HepG2 (cell line): Measurements from ENCODE around the gene NGEF. TPM values are rescaled to one million over a fixed set of nuclear protein-coding genes. Genes with fewer than 3 reads are reported as not detected.

ENCODE experiments used
- ARNT ChIP-seq: fragments of 450-650 bp; IDR thresholded peaks from 2 replicates; pipeline ENCODE4 v1.6.1; 2017
- CEBPB ChIP-seq: IDR thresholded peaks from 2 replicates; pipeline ENCODE4 v1.6.1; 2011; ENCODE audit warnings: low read depth, low read length, improper control_type of control experiment, borderline replicate concordance
- CHD4 ChIP-seq: fragments of 200-600 bp; sonication (generic); IDR thresholded peaks from 2 replicates; pipeline ENCODE4 v1.7.0; 2017; ENCODE audit warnings: mild to moderate bottlenecking, low read length, borderline replicate concordance
- POLR2AphosphoS5 ChIP-seq: IDR thresholded peaks from 2 replicates; pipeline ENCODE4 v1.6.1; 2012; ENCODE audit warnings: low read depth, low read length
- PRDM15 ChIP-seq: sonication (generic); formaldehyde crosslinking; IDR thresholded peaks from 2 replicates; pipeline ENCODE4 v1.4.0; 2020; ENCODE audit warnings: missing genetic modification reagents
- RCOR2 ChIP-seq: IDR thresholded peaks from 2 replicates; pipeline ENCODE4 v1.6.1; 2016; ENCODE audit warnings: missing biosample characterization, missing genetic modification reagents
- SOX6 ChIP-seq, 2 experiments: fragments of 450-650 bp in 1 of 2; sonication (generic) in 1 of 2; formaldehyde crosslinking in 1 of 2; IDR thresholded peaks; 2 replicates each; pipeline versions ENCODE4 v1.4.0 to v1.6.1; 2017 to 2020; ENCODE audit warnings: antibody characterized with exemption in 1 of 2, mild to moderate bottlenecking in 1 of 2, missing genetic modification reagents in 1 of 2
- THAP8 ChIP-seq: sonication (generic); formaldehyde crosslinking; IDR thresholded peaks from 2 replicates; pipeline ENCODE4 v1.5.1; 2020; ENCODE audit warnings: missing genetic modification reagents, mild to moderate bottlenecking, borderline replicate concordance
- ZNF879 ChIP-seq: sonication (generic); formaldehyde crosslinking; IDR thresholded peaks from 2 replicates; pipeline ENCODE4 v1.8.1; 2023; ENCODE audit warnings: missing genetic modification reagents
- ZNF891 ChIP-seq: sonication (generic); formaldehyde crosslinking; IDR thresholded peaks from 2 replicates; pipeline ENCODE4 v1.5.0; 2020; ENCODE audit warnings: mild to moderate bottlenecking, missing genetic modification reagents
- polyA plus RNA-seq, 8 experiments: library from polyadenylated mRNA; depleted of rRNA in 3 of 8; stranded (reverse) in 7 of 8; unstranded in 1 of 8; fragments of >200 nt; fragmentation: Illumina TruSeq in 4 of 8; extraction: Trizol in 4 of 8; gene quantifications; 2 replicates each; pipeline versions ENCODE4 v1.2.1 to v1.2.3, GENCODE V29; 2011 to 2016; ENCODE audit warnings: low read depth in 4 of 8, missing spikeins in 1 of 8, mixed read lengths in 1 of 8; ENCODE audit not compliant: insufficient read depth in 1 of 8
- total RNA-seq, 5 experiments: library from RNA; depleted of rRNA; stranded (reverse); fragments of >200 nt; fragmentation: Illumina TruSeq; extraction: Trizol; gene quantifications; 2 replicates each; pipeline ENCODE4 v1.2.3, GENCODE V29; 2016; ENCODE audit warnings: low read depth in 1 of 5
- TF ChIP-seq, protein P1 (sequence below): sonication (generic); formaldehyde crosslinking; IDR thresholded peaks from 2 replicates; pipeline ENCODE4 v1.9.0; 2021; ENCODE audit warnings: missing genetic modification reagents, borderline replicate concordance
- TF ChIP-seq, protein P2 (sequence below): sonication (generic); formaldehyde crosslinking; IDR thresholded peaks from 2 replicates; pipeline ENCODE4 v1.8.1; 2023; ENCODE audit warnings: missing genetic modification reagents, inconsistent platforms, borderline replicate concordance
- TF ChIP-seq, protein P3 (sequence below): sonication (generic); formaldehyde crosslinking; IDR thresholded peaks from 2 replicates; pipeline ENCODE4 v1.4.0; 2020; ENCODE audit warnings: missing genetic modification reagents

Gene NGEF
- total and polyA plus RNA-seq, 2 of the 13 experiments (the other 11 are each of a cell fraction or from before 2014, with no cell fraction given): 14.4 to 36.9 TPM

DNA sequence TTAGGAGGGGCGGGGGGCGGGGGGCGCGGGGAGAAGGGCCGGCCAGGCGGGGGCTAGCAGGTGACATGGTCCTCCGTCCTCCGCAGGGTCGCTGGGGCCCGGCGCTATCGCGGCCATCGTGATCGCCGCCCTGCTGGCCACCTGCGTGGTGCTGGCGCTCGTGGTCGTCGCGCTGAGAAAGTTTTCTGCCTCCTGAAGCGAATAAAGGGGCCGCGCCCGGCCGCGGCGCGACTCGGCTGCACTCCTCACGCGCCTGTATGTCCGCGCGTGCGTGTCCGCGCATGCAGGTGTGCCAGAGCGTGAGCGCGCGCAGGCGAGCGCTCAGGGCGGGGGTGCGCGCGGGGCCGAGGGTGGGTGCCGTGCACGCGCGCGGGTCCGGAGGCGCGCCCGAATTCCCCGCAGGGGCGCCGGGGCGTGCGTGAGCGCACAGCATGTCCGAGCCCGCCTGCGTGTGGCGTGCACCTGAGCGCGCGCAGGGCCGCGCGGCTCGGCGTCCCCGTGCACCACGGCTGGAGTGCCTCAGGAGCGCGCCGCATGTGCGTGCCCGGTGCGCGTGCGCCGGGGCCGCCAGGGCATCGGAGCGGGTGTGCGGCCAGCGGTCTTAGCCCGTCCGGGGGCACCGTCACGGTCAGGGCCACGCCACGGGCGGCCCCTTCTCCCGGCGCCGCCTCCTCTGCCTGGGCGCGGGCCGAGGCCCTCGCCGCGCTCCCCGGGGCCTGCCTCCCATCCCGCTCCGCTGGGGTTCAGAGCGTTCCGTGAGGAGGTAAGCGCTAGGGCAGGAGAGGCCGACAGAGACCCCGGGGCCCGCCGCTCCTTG lies 136.7 kb downstream of the NGEF start (continued):
- TF ChIP-seq, protein P1, sequence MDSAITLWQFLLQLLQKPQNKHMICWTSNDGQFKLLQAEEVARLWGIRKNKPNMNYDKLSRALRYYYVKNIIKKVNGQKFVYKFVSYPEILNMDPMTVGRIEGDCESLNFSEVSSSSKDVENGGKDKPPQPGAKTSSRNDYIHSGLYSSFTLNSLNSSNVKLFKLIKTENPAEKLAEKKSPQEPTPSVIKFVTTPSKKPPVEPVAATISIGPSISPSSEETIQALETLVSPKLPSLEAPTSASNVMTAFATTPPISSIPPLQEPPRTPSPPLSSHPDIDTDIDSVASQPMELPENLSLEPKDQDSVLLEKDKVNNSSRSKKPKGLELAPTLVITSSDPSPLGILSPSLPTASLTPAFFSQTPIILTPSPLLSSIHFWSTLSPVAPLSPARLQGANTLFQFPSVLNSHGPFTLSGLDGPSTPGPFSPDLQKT: no peak
- TF ChIP-seq, protein P2, sequence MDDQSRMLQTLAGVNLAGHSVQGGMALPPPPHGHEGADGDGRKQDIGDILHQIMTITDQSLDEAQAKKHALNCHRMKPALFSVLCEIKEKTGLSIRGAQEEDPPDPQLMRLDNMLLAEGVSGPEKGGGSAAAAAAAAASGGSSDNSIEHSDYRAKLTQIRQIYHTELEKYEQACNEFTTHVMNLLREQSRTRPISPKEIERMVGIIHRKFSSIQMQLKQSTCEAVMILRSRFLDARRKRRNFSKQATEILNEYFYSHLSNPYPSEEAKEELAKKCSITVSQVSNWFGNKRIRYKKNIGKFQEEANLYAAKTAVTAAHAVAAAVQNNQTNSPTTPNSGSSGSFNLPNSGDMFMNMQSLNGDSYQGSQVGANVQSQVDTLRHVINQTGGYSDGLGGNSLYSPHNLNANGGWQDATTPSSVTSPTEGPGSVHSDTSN (CRISPR knock-in tag): no peak
- no peak for TF ChIP-seq SOX6 (IDR thresholded peaks at IDR 0.05)
- no peak for TF ChIP-seq SOX6 (CRISPR knock-in tag; IDR thresholded peaks at IDR 0.05)
- no peak for TF ChIP-seq THAP8 (CRISPR knock-in tag)
- TF ChIP-seq RCOR2: no peak
- TF ChIP-seq ZNF879 (CRISPR knock-in tag): 0 out of 2 replicates have a peak, but pooled peaks have one; percentile 27
- TF ChIP-seq ZNF891 (CRISPR knock-in tag): no peak; the same call in 1 of the 2 replicates
- TF ChIP-seq PRDM15 (CRISPR knock-in tag): no peak
- no peak for TF ChIP-seq ARNT
- TF ChIP-seq CEBPB: no peak
- TF ChIP-seq CHD4: no peak
- TF ChIP-seq, protein P3, sequence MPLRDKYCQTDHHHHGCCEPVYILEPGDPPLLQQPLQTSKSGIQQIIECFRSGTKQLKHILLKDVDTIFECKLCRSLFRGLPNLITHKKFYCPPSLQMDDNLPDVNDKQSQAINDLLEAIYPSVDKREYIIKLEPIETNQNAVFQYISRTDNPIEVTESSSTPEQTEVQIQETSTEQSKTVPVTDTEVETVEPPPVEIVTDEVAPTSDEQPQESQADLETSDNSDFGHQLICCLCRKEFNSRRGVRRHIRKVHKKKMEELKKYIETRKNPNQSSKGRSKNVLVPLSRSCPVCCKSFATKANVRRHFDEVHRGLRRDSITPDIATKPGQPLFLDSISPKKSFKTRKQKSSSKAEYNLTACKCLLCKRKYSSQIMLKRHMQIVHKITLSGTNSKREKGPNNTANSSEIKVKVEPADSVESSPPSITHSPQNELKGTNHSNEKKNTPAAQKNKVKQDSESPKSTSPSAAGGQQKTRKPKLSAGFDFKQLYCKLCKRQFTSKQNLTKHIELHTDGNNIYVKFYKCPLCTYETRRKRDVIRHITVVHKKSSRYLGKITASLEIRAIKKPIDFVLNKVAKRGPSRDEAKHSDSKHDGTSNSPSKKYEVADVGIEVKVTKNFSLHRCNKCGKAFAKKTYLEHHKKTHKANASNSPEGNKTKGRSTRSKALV (CRISPR knock-in tag): no peak
- TF ChIP-seq POLR2AphosphoS5: peak; percentile 20; the same call in 1 of the 2 replicates
